ENCODE results near the gene TRAF4.
"Not testable (repeated sequence)": the region's sequence is repeated elsewhere in the genome, so short reads cannot be mapped to it uniquely, and the experiment has no call there.

Gene TRAF4

DNA sequence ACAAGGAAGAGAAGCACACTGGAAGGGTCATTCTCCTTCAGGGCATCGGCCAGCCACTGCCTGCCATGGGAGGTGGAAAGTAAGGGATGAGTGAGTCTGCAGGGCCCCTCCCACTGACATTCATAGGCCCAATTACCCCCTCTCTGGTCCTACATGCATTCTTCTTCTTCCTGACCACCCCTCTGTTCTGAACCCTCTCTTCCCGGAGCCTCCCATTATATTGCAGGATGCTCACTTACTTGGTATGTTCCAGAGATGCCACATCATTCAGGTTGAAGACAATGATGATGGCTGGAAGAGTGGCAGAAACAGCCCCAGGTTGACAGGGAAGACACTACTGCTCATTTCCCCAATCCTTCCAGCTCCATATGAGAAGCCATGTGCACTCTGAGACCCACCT, 28.6 kb upstream of the TRAF4 start:
- no peak for DNase-seq

DNA sequence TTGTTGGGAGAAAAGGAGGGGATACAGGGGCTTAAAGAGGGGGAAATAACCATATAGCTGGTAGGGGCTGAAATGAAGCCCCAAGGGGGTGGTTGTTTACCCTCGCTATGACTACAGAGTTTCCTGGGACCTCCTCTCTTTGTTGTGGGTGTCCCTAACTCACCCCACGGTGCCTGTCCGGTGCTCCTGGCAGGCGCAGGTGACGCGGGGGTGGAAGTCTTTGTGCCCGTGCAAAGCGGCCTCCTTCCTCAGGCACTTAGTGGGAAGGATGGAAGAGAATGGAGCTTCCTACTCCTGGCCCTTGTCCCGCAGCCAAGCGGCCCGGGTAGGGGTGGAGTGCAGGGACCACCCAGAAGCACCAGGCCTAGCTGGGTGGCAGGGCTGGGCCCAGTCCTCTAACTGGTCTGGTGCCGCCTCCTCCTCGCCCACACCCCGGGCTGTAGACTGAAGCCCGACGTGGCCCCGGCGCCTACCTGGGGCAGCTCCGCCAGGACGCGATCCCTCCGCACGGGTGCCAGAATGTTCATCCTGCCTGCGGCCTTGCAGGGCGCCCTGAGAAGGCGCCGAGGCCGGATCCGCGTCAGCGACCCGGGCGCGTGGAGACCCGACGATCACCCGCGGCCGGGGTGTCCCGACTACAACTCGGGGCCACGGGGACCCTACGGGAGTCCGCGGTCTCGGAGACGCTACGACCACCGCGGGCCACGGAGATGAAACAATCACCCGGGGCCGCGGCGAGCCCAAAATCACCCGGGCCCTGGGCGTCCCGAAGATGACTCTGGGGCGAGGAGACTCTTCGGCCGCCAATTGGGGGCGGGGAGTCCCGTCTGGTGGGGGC, 26.9 kb upstream of the TRAF4 start:
- DNase-seq: no peak

DNA sequence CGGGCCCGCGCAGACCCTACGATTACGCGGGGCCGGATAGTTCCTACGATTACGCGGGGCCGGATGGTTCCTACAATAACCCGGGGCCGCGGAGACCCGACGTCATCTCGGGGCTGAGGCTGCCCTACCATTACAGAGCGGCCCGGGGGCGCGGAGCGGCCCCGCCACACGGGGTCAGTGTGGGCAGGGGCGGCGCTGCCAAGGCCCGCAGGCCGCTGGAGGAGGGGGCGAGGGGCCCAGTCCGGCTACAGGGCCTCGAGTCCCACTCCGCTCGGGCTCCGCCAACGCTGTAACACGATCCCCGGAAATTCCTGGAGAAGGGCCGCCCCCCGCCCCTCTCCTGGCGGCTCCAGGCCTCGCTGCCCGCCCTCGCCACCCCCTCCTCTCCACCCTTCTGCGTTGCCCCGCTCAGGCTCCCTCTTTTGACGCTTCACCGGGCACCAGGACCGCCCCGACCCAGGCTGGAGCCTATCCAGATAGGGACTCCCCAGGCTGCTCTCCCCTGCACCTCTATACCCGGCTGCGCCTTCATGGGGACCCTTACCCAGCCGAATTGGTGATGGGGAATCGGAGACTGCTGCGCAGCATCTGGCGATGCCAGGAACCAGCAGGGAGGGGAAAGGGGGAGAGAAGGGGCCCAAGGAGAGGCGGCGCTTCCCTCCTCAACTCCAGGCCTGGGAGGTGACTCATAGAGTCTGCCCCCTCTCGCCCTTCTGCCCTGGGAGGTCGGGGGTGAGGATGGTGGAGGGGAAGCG, 26.1 kb upstream of the TRAF4 start, which contains the start of gene RAB34:
Gene RAB34 (minus strand): TSS at position 291 of the 755 bp plus-strand sequence. CDS start 602 bp downstream, outside the sequence.
- no peak for DNase-seq

- DNase-seq: no peak
Measured at GRCh38 chr17:28718333-28719020, 25.3 kb upstream of the TRAF4 start.

DNA sequence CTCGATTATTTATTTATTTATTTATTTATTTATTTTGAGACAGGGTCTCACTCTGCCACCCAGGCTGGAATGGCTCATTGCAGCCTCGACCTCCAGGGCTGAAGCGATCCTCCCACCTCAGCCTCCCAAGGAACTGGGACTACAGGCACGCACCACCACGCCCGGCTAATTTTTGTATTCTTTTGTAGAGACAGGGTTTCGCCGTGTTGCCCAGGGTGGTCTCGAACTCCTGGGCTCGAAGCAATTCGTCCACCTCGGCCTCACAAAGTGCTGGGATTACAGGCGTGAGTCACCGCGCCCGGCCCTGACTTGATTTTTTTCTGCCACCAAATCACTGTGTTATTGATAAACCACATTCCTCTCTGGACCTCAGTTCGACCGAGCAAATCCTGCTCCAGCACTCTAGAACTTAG, 24.8 kb upstream of the TRAF4 start:
- no peak for DNase-seq

DNA sequence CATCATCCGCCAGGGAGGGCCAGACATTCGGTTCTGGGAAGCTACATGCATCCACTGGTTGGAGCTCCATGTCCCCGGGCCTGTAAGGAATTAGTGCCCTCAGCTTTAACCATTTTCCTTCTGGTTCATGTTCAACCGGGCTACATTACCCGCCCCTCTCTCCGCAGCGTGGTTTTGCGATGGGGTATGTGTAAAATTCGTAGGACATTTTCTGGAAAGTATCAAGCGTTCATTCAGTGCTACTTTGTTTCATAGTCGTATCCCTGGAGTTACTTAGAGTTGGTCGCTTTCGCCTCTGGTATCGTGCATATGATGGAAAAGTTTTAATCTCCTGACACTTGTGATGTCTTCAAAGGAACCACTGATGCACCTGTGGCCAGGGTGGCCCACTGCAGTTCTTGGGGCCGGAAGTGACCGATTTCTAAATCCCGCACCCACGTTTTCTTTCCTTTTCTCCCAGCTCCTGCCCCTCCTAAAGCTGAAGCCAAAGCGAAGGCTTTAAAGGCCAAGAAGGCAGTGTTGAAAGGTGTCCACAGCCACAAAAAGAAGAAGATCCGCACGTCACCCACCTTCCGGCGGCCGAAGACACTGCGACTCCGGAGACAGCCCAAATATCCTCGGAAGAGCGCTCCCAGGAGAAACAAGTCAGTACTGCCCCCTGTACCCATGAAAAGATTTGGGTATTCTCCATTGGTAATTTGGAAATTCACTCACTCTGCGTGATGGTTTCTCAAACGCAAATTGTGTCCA, 23.4 kb upstream of the TRAF4 start:
- peak; percentile 62 for DNase-seq

DNA sequence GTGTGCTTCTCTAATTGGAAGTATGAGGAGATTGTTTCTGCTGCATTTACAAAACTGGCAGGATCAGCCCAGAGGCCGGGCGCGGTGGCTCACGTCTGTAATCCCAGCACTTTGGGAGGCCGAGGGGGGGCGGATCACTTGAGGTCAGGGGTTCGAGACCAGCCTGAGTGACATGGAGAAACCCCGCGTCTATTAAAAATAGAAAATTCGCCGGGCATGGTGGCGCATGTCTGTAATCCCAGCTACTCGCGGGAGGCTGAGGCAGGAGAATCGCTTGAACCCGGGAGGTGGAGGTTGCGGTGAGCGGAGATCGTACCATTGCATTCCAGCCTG, 22.8 kb upstream of the TRAF4 start:
- DNase-seq: not testable (repeated sequence)

GRCh38 chr17:28722417-28723158, 21.2 kb upstream of the TRAF4 start:
- no peak for DNase-seq

DNA sequence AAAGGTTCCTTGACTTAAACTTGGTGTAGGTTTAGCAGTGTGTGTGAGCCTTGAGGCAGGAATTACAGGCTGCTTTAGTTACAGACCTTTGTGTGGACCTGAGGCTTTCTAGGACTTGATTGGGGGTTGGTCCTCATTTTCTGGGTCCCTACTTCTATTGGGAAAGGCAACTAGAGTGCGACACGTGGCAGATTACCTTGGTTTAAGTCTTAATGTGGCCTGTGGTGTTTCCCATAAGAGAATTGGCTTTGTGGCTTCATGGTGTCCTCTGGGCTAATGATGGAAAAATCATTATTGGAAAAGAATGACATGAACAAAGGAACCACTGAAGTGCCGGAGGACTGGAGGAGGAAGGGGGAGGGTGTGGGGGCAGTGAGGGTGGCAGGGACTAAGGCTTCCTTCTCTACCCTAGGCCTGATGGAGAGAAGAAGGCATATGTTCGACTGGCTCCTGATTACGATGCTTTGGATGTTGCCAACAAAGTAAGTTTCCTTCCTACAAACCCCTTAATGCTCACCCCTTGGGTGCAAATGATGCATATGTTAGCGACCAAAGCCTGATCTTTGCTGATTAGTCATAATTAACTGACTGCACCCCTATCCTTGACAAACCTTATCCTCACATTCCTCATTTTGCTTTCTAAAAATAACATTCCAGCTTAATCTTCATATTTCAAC, 20.5 kb upstream of the TRAF4 start:
- no peak for DNase-seq

DNA sequence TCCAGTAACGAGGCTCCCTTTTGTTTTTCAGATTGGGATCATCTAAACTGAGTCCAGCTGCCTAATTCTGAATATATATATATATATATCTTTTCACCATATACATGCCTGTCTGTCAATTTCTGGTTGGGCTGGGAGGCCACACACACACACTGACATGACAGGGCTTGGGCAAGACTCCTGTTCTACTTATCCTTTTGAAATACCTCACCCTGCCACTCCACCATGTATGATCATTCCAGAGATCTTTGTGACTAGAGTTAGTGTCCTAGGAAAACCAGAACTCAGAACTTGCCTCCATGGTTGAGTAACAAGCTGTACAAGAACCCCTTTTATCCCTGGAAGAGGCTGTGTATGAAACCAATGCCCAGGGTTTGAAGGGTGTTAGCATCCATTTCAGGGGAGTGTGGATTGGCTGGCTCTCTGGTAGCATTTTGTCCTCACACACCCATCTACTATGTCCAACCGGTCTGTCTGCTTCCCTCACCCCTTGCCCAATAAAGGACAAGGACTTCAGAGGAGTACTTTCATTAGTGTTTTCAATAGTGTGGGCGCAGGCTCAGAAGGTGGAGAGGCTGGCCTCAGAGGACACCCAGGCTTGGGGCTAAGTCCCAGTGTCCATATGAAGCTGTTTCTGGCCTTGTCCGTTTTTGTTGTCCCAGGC, 19.8 kb upstream of the TRAF4 start:
- not testable (repeated sequence) for DNase-seq

DNA sequence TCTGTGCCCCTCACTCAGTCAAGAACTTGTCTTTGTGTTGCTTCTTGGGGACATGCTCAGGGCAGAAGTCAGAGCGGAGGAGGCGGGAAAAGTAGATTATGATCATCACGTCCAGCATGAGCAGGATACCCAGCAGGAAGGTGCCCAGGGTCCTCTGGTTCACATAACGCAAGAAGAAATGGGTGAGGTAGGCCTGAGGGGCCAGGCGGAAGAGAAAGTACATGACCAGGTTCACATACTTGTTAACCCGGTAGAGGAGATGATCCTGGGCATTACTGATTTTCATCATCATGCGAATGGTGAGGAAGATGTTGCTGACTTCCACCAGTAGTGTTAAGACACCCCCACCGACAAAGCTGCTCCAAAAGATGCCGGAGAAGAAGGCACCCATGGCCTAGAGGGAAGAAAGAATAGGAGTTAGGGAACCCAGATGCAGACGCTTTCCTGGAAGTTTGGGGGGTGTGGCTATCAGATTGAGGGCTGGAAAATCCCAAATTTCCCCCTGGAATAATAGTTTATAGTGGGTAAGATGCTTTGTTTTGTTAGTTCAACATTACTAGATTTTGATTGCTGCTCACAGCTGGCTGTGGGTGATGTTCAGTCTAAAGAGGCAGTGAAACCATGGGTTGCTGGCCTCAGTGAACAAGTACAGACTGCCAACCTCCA, 19.2 kb upstream of the TRAF4 start:
- no peak for DNase-seq

DNA sequence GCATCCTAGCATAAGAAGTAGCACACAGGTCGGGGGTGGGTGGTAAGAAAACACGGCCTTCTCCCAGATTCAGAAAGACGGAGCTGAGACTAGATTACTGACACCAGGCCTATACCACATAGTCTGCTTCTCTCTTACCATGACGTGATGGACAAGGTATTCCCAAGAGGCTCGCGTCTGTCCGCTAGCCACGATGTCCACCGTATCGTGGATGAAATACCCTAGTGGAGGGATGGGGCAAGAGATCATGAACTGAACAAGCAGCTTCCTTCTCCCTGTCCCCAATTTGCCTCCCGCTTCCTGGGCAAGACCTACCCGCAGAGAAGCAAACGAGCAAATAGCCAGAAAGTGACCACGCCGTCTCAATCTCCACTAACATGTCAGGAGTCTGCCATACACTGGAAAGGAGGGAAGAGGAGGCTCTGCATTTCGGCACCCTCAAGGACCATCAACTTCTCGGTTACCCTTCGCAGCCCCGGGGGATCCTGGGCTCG, 18.6 kb upstream of the TRAF4 start:
- DNase-seq: peak; percentile 46

DNA sequence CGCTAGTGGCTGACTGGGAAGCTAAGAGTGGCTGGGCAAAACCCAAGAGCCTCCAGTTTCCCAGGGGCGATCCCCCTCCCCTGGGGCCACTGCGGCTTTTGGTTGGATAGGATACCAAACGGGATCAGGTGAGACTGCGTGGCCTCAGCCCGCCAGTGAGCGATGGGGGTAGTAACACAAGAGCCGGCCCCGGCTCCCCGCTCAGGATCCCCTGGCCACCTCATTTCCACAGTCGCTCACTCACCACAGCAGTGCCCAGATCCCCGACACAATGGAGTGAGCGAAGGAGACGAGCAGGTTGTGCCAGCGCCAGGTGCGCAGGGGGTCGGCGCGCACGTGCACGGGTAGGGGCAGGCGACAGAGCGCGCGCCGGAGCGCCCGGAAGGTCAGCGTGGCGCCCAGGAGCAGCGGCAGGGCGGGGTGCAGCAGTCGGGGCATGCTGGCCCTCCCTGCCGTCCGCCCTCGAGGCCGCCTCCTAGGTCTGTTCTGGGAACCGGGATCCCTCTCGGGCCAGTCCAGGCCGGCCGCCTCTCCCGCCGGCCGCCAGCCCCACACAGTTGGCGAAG, 18.1 kb upstream of the TRAF4 start:
- peak; percentile 68 for DNase-seq

GRCh38 chr17:28726226-28726626, 17.6 kb upstream of the TRAF4 start, which contains the start of gene TLCD1:
Gene TLCD1, minus strand, starts transcription at chr17:28726233. Its CDS starts 136 bp downstream, at chr17:28726097.
- peak; percentile 79 for DNase-seq

DNA sequence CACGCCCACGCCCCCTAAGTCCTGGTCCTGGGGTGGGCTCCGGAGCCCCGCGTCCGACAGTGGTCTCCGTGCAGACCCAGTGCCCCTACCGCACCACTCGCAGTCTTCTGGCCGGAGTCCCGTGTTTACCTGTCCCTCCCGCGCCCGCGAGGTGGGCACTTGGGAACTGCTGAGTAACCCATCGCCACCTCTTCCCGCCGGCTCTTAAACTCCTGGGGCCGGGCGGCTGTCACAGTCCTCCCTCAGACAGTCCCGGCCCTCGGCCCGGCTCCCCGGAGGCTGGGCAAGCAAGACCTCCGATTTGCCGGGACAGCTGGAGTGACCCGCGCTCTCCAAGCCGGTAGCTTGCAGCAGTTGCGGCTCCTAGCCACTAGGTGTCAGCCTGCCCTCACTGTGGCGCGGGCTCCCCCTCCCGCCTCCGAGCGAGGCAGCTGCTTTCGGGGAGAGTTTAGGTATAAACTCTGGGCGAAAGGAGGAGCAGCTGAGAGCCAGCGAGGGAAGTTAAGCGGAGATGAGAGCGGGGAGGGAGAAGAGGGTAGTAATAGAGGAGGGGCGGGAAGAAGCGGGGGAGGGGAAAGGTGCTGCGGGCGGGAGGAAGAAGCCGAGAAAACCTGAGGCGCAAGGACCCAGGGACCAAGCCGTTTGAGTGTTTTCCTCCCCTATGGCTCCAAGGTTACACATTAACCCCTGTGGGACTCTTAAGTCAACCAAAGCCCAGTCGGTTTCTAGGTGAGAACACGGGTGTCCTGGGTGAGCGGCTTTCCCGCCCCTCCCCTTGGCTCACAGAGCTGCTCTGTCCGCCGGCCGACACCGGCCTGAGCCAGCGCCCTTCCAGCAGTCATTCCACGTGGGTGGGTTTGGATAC, 17.0 kb upstream of the TRAF4 start:
- DNase-seq: peak; percentile 94

GRCh38 chr17:28728364-28729200, 15.2 kb upstream of the TRAF4 start, which contains the start of gene NEK8:
Gene NEK8, plus strand, starts transcription at chr17:28728788. Its CDS starts 26 bp downstream, at chr17:28728814.
- DNase-seq: peak; percentile 98

GRCh38 chr17:28729950-28730330, 13.9 kb upstream of the TRAF4 start:
- no peak for DNase-seq

DNA sequence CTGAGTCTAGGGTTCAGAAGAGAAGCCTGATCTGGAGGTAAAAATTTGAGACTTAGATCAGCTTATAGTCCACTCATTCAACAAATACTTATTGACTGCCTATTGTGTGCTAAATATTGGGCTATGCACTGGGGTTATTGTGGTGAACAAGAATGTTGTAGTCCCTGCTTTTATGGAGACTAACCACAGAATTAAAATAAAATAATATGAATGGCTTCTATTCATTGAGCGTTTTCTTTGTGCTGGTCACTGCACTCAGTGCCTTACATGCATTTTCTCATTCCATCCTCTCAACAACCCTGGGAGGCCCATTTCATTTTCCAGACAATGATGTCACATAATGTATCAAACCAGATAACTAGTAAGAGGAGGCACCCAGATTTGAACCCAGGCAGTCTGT, 10.5 kb upstream of the TRAF4 start:
- no peak for DNase-seq

Measured in stimulated activated CD4-positive, alpha-beta T cell treated with anti-CD3 and anti-CD28 coated beads, Interleukin-4, amount 100 ng/mL, for 24 hours (primary cell).